Thyroid gland (tissue), 4 donors: ENCODE results near the gene VSNL1.
A peak's percentile ranks its signal among the peaks of the same experiment; 100 is the strongest.

ENCODE experiments used
- CTCF ChIP-seq, 6 experiments: fragments of 200-600 bp in 3 of 6; fragments of 450-650 bp in 3 of 6; sonication (generic) in 3 of 6; IDR thresholded peaks; one replicate each; pipeline ENCODE4 v1.5.1; 2016 to 2019; ENCODE audit warnings: antibody characterized with exemption in 6 of 6, mild to moderate bottlenecking in 2 of 6, inconsistent platforms in 1 of 6, moderate library complexity in 1 of 6
- POLR2A ChIP-seq, 2 donors: fragments of 450-650 bp; IDR thresholded peaks; one replicate each; pipeline ENCODE4 v1.6.1; 2017; ENCODE audit warnings: antibody characterized with exemption in 2 of 2, mild to moderate bottlenecking in 2 of 2, moderate library complexity in 1 of 2

- TF ChIP-seq CTCF (IDR thresholded peaks at IDR 0.05) (no peak), POLR2A (IDR thresholded peaks at IDR 0.05) (peak in 1 of 2 donors; percentile 57)
Observed at GRCh38 chr2:17540093-17540812, at the start of gene VSNL1.
